K562 (cell line): ENCODE results near the gene STX1B. TPM values are rescaled to one million over a fixed set of nuclear protein-coding genes. Genes with fewer than 3 reads are reported as not detected.

ENCODE experiments used
- NFIC ChIP-seq: fragments of 450-650 bp; IDR thresholded peaks from 2 replicates; pipeline ENCODE4 v1.6.1; 2017; ENCODE audit warnings: mild to moderate bottlenecking, inconsistent platforms
- SMARCB1 ChIP-seq: IDR thresholded peaks from 2 replicates; pipeline ENCODE4 v1.6.1; 2011; ENCODE audit warnings: improper control_type of control experiment, low read depth; ENCODE audit not compliant: insufficient read length
- STAT5B ChIP-seq: fragments of 250-450 bp; sonication (Bioruptor Pico); IDR thresholded peaks from 2 replicates; pipeline ENCODE4 v1.8.0; 2021; ENCODE audit warnings: mild to moderate bottlenecking, inconsistent platforms
- TOE1 ChIP-seq, 2 experiments: fragments of 450-650 bp in 1 of 2; sonication (generic) in 1 of 2; formaldehyde crosslinking in 1 of 2; IDR thresholded peaks; 2 replicates each; pipeline versions ENCODE4 v1.7.1 to v1.8.0; 2016 to 2022; ENCODE audit warnings: borderline replicate concordance in 2 of 2, mild to moderate bottlenecking in 2 of 2, antibody characterized with exemption in 1 of 2, inconsistent platforms in 1 of 2, low read depth in 1 of 2, missing genetic modification reagents in 1 of 2, moderate library complexity in 1 of 2
- TSC22D4 ChIP-seq: fragments of 450-650 bp; IDR thresholded peaks from 2 replicates; pipeline ENCODE4 v1.6.1; 2016; ENCODE audit warnings: missing genetic modification characterization, missing biosample characterization, control low read depth
- ZC3H11A ChIP-seq: IDR thresholded peaks from 2 replicates; pipeline ENCODE4 v1.6.1; 2012; ENCODE audit warnings: low read depth, low read length, improper control_type of control experiment
- ZNF318 ChIP-seq, 2 experiments: fragments of 450-650 bp; IDR thresholded peaks; 2 replicates each; pipeline ENCODE4 v1.6.1; 2016; ENCODE audit warnings: mild to moderate bottlenecking in 2 of 2, borderline replicate concordance in 1 of 2, low read depth in 1 of 2, moderate library complexity in 1 of 2
- ZNF384 ChIP-seq: IDR thresholded peaks from 2 replicates; pipeline ENCODE4 v1.6.1; 2012; ENCODE audit warnings: low read depth, low read length, improper control_type of control experiment
- polyA plus RNA-seq, 8 experiments: library from polyadenylated mRNA; depleted of rRNA in 4 of 8; stranded (reverse) in 5 of 8; unstranded in 3 of 8; fragments of >200 nt; fragmentation: Nextera tagmentation in 2 of 8; fragmentation: Illumina TruSeq in 1 of 8; extraction: Ambion mirVana in 2 of 8; extraction: Trizol in 1 of 8; gene quantifications; 2 replicates each; pipeline versions ENCODE4 v1.2.1 to v1.2.3, GENCODE V29; 2011 to 2014; ENCODE audit warnings: inconsistent platforms in 1 of 8, missing spikeins in 1 of 8
- total RNA-seq, 7 experiments: library from RNA; depleted of rRNA in 6 of 7; stranded (reverse); fragments of >200 nt in 6 of 7; fragmentation: Illumina TruSeq in 2 of 7; extraction: Trizol in 2 of 7; gene quantifications; 2 replicates each; pipeline versions ENCODE4 v1.2.1 to v1.2.3, GENCODE V29; 2011 to 2021; ENCODE audit warnings: low replicate concordance in 1 of 7

The STX1B gene
- total and polyA plus RNA-seq, 9 of the 15 experiments (the other 6 are each of a cell fraction or from before 2014, with no cell fraction given) = 0.07 to 2.5 (median 0.86) TPM

GRCh38 chr16:31038993-31039392, 28.6 kb upstream of the STX1B start (continued):
- no peak for TF ChIP-seq ZNF318 (IDR thresholded peaks at IDR 0.05; ENCODE audit: borderline replicate concordance in 1 of 2, low read depth in 1 of 2)
- no peak for TF ChIP-seq TOE1 (IDR thresholded peaks at IDR 0.05; ENCODE audit: borderline replicate concordance)
- TF ChIP-seq TOE1 (CRISPR knock-in tag; IDR thresholded peaks at IDR 0.05; ENCODE audit: borderline replicate concordance, low read depth) = no peak
- TF ChIP-seq ZC3H11A = no peak
- no peak for TF ChIP-seq ZNF384
- no peak for TF ChIP-seq SMARCB1
- no peak for TF ChIP-seq TSC22D4 (tag)
- TF ChIP-seq NFIC = no peak
- TF ChIP-seq STAT5B (CRISPR knock-in tag) = no peak
